Astrocyte of the cerebellum (primary cell): Measurements from ENCODE around the gene ZNF627.

Experiments
- DNase-seq: peaks from one replicate; pipeline ENCODE4 v3.0.0-alpha.2; 2011; ENCODE audit warnings: low read depth
- H3K4me3 ChIP-seq: 2 replicates; pipeline ENCODE4 v1.5.1; 2011; ENCODE audit warnings: mild to moderate bottlenecking, low read depth, low read length, moderate library complexity
- CTCF ChIP-seq: IDR thresholded peaks from 2 replicates; pipeline ENCODE4 v1.5.1; 2012; ENCODE audit warnings: low read length, low read depth, moderate library complexity, mild to moderate bottlenecking; ENCODE audit errors: missing control alignments
- in situ Hi-C: cut with HindIII; loops from 2 replicates; pipeline ENCODE4 v1.10.0; 2017; ENCODE audit warnings: low sequenced_read_pairs

Gene ZNF627

DNA sequence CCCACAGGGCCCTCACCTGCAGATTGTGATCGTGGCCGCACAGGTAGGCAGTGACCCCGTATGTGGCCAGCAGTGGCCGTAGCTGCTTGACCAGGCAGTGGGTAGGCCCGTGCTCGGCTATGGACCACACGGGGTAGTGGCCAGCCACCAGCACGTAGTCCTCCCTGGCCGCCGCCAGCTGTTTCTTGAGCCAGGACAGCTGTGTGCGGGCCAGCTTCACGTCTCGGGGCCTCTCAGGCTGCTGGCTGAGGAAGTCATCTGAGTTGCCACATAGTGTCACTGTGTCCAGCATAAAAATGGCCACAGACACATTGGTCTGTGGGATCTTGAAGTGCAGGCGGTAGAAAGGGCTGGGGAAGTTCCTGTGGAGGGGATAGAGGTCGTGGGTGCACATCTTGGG is 21.1 kb upstream of the ZNF627 start:
- DNase-seq: no peak
- in situ Hi-C loops: no loop called here
- H3K4me3 ChIP-seq: no peak overlapping the region
- no peak for TF ChIP-seq CTCF

- in situ Hi-C loops: no loop called here
- no peak for TF ChIP-seq CTCF
- H3K4me3 ChIP-seq: no peak within 1 kb of the TSS
- DNase-seq: no peak
Observed at GRCh38 chr19:11577451-11578257, 19.6 kb upstream of the ZNF627 start, which contains the start of gene ACP5. ACP5 (minus strand) TSS chr19:11577645; CDS start chr19:11577317, 328 bp downstream.

- in situ Hi-C loops: no loop called here
- DNase-seq: no peak
- no peak overlapping the region for H3K4me3 ChIP-seq
- TF ChIP-seq CTCF: no peak
Observed at GRCh38 chr19:11578258-11579142, 18.8 kb upstream of the ZNF627 start.

GRCh38 chr19:11580116-11580515 is 17.2 kb upstream of the ZNF627 start:
- no peak for TF ChIP-seq CTCF
- in situ Hi-C loops: no loop called here
- no peak for DNase-seq
- no peak overlapping the region for H3K4me3 ChIP-seq

DNA sequence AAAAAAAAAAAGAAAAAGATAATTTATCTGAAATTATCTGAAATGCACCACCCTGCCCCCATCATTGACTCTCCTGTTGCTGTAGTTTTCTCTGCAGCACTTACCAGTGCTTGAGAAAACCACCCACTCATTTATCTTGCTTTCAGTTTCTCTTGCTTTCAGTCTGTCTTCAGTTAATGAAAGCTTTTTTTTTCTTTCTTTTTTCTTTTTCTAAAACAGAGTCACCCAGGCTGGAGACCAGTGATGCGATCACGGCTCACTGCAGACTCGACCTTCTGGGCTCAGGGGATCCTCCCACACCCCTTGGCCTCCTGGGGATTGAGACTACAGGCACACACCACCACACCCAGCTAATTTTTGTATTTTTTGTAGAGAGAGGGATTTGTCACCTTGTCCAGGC is 15.5 kb upstream of the ZNF627 start:
- H3K4me3 ChIP-seq: no peak overlapping the region
- in situ Hi-C loops: no loop called here
- DNase-seq: no peak
- no peak for TF ChIP-seq CTCF

- no peak for TF ChIP-seq CTCF
- in situ Hi-C loops: no loop called here
Observed at GRCh38 chr19:11586331-11586730, 11.0 kb upstream of the ZNF627 start.

More at GRCh38 chr19:11586331-11586730, 11.0 kb upstream of the ZNF627 start:
- H3K4me3 ChIP-seq: no peak overlapping the region
- DNase-seq: no peak
